ENCODE data around the gene INPP5D.

GRCh38 chr2:233195027-233195426 lies 134.9 kb downstream of the INPP5D start:
- TF ChIP-seq CTCF (IDR thresholded peaks at IDR 0.05; ENCODE audit: insufficient read depth, low read depth, low read length): no peak
- no peak for TF ChIP-seq EZH2 (IDR thresholded peaks at IDR 0.05; ENCODE audit: insufficient read depth, low read length)
